ENCODE data around the gene SERGEF.

Gene SERGEF

GRCh38 chr11:17927041-17927440 lies 85.8 kb downstream of the SERGEF start:
- no peaks in the 10 kb centered on the region for H3K9me2 ChIP-seq (replicated peaks; ENCODE audit: insufficient read depth, low read length)
- no peaks in the 10 kb centered on the region for H3K27me3 ChIP-seq (ENCODE audit: low read length)
- no peak overlapping the region for H3K27ac ChIP-seq (ENCODE audit: low read depth, low read length)
- H3K4me2 ChIP-seq (ENCODE audit: low read depth, low read length, poor library complexity, severe bottlenecking), result no peak overlapping the region
- no peaks in the 10 kb centered on the region for H3K9me3 ChIP-seq (ENCODE audit: insufficient read depth, low read length)
- H3K4me3 ChIP-seq (ENCODE audit: insufficient read depth, low read length, poor library complexity, severe bottlenecking), result no peak overlapping the region
- no peaks in the 10 kb centered on the region for H3F3A ChIP-seq (ENCODE audit: insufficient read depth)
- no peak for TF ChIP-seq CTCF (IDR thresholded peaks at IDR 0.05; ENCODE audit: insufficient read depth, low read length, poor library complexity, severe bottlenecking)
- no peaks in the 10 kb centered on the region for H3K36me3 ChIP-seq (ENCODE audit: low read length)
- H3K9ac ChIP-seq (ENCODE audit: low read length), result no peak overlapping the region
- H3K79me2 ChIP-seq (ENCODE audit: insufficient read depth, low read length), result no peaks in the 10 kb centered on the region
- H2AFZ ChIP-seq (ENCODE audit: low read depth, low read length, severe bottlenecking), result no peak overlapping the region
- no peaks in the 10 kb centered on the region for H4K20me1 ChIP-seq (ENCODE audit: low read depth, low read length)

DNA sequence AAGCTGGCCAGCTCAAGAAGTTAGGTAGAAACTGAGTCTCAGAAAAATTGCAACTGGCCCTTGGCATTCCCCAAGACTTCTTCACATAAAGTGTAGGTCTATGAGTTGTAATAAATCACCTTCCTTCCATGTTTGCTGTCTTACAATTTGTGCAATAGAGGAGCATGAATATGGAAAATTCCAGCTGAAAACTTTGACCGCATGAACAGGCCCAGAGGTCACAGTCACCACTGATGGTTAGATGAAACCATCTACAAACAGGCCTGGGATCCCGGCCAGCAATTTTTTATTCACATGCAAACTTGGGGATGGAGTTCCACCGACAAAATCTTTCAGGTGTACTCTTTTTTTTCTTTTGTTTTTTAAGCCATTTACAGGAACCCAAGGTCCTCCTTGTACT lies 88.1 kb downstream of the SERGEF start:
- TF ChIP-seq EZH2phosphoT487 (conservative IDR thresholded peaks at IDR 0.05; ENCODE audit: low read length) (no peak), CTCF (IDR thresholded peaks at IDR 0.05; ENCODE audit: insufficient read depth, low read length, poor library complexity, severe bottlenecking) (no peak)
- H3K9me3 ChIP-seq (ENCODE audit: insufficient read depth, low read length), result no peaks in the 10 kb centered on the region
- H4K20me1 ChIP-seq (ENCODE audit: low read depth, low read length), result no peaks in the 10 kb centered on the region
- H3K36me3 ChIP-seq (ENCODE audit: low read length), result no peaks in the 10 kb centered on the region
- no peak overlapping the region for H3K4me3 ChIP-seq (ENCODE audit: insufficient read depth, low read length, poor library complexity, severe bottlenecking)
- H3K79me2 ChIP-seq (ENCODE audit: insufficient read depth, low read length), result no peaks in the 10 kb centered on the region
- no peak overlapping the region for H3K27ac ChIP-seq (ENCODE audit: low read depth, low read length)
- no peak overlapping the region for H3K4me2 ChIP-seq (ENCODE audit: low read depth, low read length, poor library complexity, severe bottlenecking)
- H2AFZ ChIP-seq (ENCODE audit: low read depth, low read length, severe bottlenecking), result no peak overlapping the region
- no peak overlapping the region for H3K9ac ChIP-seq (ENCODE audit: low read length)
- H3K9me2 ChIP-seq (replicated peaks; ENCODE audit: insufficient read depth, low read length), result no peaks in the 10 kb centered on the region
- H3K27me3 ChIP-seq (ENCODE audit: low read length), result no peaks in the 10 kb centered on the region
- no peaks in the 10 kb centered on the region for H3F3A ChIP-seq (ENCODE audit: insufficient read depth)

GRCh38 chr11:17923217-17923616 lies 89.6 kb downstream of the SERGEF start:
- no peaks in the 10 kb centered on the region for H3K36me3 ChIP-seq (ENCODE audit: low read length)
- H3F3A ChIP-seq (ENCODE audit: insufficient read depth), result no peaks in the 10 kb centered on the region
- TF ChIP-seq EZH2phosphoT487 (conservative IDR thresholded peaks at IDR 0.05; ENCODE audit: low read length) (no peak), CTCF (IDR thresholded peaks at IDR 0.05; ENCODE audit: insufficient read depth, low read length, poor library complexity, severe bottlenecking) (no peak)
- no peak overlapping the region for H3K27ac ChIP-seq (ENCODE audit: low read depth, low read length)
- no peak overlapping the region for H2AFZ ChIP-seq (ENCODE audit: low read depth, low read length, severe bottlenecking)
- no peaks in the 10 kb centered on the region for H4K20me1 ChIP-seq (ENCODE audit: low read depth, low read length)
- H3K9me2 ChIP-seq (replicated peaks; ENCODE audit: insufficient read depth, low read length), result no peaks in the 10 kb centered on the region
- no peak overlapping the region for H3K4me3 ChIP-seq (ENCODE audit: insufficient read depth, low read length, poor library complexity, severe bottlenecking)
- H3K4me2 ChIP-seq (ENCODE audit: low read depth, low read length, poor library complexity, severe bottlenecking), result no peak overlapping the region
- no peaks in the 10 kb centered on the region for H3K27me3 ChIP-seq (ENCODE audit: low read length)
- no peaks in the 10 kb centered on the region for H3K9me3 ChIP-seq (ENCODE audit: insufficient read depth, low read length)
- no peak overlapping the region for H3K9ac ChIP-seq (ENCODE audit: low read length)
- H3K79me2 ChIP-seq (ENCODE audit: insufficient read depth, low read length), result no peaks in the 10 kb centered on the region

DNA sequence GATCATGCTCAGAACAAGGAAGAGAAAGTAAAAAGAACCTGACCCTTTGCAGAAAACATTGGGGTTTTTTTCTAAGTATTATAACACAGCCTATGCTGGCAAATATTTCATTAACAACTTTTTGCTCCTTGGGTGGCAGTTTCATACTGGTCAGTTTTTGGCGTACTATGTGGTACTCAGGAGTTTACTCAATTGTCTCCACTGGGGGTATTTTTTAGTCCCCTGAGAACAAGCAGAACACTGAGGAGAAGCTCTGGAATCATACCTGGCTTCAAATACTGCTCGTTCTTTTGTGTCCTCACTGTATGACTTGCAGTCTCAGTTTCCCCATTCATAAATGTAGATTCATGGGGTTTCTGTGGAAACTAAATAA lies 90.4 kb downstream of the SERGEF start:
- no peaks in the 10 kb centered on the region for H3K79me2 ChIP-seq (ENCODE audit: insufficient read depth, low read length)
- no peaks in the 10 kb centered on the region for H3K9me2 ChIP-seq (replicated peaks; ENCODE audit: insufficient read depth, low read length)
- H4K20me1 ChIP-seq (ENCODE audit: low read depth, low read length), result no peaks in the 10 kb centered on the region
- no peak overlapping the region for H3K27ac ChIP-seq (ENCODE audit: low read depth, low read length)
- no peak overlapping the region for H3K9ac ChIP-seq (ENCODE audit: low read length)
- H3K4me3 ChIP-seq (ENCODE audit: insufficient read depth, low read length, poor library complexity, severe bottlenecking), result no peak overlapping the region
- H3K4me2 ChIP-seq (ENCODE audit: low read depth, low read length, poor library complexity, severe bottlenecking), result no peak overlapping the region
- no peaks in the 10 kb centered on the region for H3F3A ChIP-seq (ENCODE audit: insufficient read depth)
- no peaks in the 10 kb centered on the region for H3K9me3 ChIP-seq (ENCODE audit: insufficient read depth, low read length)
- no peak overlapping the region for H2AFZ ChIP-seq (ENCODE audit: low read depth, low read length, severe bottlenecking)
- no peaks in the 10 kb centered on the region for H3K27me3 ChIP-seq (ENCODE audit: low read length)
- TF ChIP-seq CTCF (IDR thresholded peaks at IDR 0.05; ENCODE audit: insufficient read depth, low read length, poor library complexity, severe bottlenecking) (no peak), EZH2phosphoT487 (conservative IDR thresholded peaks at IDR 0.05; ENCODE audit: low read length) (no peak)
- no peaks in the 10 kb centered on the region for H3K36me3 ChIP-seq (ENCODE audit: low read length)
